AG09319 (cell line): Measurements from ENCODE around the gene DNAH7.
A peak's percentile ranks its signal among the peaks of the same experiment; 100 is the strongest.

ENCODE experiments used
- DNase-seq: peaks from one replicate; pipeline ENCODE4 v3.0.0-alpha.2; 2010; ENCODE audit warnings: low read depth; ENCODE audit errors: extremely low read depth
- CTCF ChIP-seq: IDR thresholded peaks from 2 replicates; pipeline ENCODE4 v1.5.1; 2011; ENCODE audit warnings: low read depth, mild to moderate bottlenecking, inconsistent platforms, low read length, moderate library complexity

DNAH7 gene

DNA sequence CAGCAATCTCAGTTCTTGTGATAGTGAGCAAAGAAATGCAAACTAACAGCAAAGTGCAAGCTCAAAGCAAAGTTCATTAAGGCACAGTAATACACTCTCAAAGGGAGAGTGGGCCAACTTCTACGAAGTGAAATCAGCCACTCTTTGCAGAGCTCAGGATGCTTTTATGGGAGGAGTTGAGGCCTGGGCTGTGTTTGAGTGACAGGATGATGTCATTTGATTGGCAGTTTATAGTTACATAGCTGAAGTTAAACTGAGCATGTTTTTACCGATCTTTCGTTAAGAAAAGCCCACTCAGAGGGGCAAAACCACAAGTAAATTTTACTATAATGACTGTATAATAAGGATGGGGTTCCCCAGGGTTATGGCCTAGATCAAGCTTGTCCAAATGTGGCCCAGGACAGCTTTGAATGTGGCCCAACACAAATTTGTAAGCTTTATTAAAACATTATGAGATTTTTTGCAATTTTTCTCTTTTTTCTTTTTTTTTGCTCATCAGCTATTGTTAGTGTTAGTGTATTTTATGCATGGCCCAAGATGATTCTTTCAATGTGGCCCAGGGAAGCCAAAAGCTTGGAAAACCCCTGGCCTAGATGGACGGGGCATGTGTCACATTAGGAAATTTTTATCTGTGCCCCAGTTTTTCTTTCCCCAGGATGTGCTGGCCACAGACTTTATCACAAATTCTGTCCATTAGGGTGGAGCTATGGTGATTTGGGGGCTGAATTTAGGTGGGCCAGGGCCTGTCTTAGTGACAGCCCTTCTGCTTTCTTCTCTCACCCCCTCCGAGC lies 8.3 kb upstream of the DNAH7 start:
- TF ChIP-seq CTCF: no peak
- no peak for DNase-seq

- no peak for DNase-seq
- TF ChIP-seq CTCF: no peak
Observed at GRCh38 chr2:196075196-196075595, 6.6 kb upstream of the DNAH7 start.

DNA sequence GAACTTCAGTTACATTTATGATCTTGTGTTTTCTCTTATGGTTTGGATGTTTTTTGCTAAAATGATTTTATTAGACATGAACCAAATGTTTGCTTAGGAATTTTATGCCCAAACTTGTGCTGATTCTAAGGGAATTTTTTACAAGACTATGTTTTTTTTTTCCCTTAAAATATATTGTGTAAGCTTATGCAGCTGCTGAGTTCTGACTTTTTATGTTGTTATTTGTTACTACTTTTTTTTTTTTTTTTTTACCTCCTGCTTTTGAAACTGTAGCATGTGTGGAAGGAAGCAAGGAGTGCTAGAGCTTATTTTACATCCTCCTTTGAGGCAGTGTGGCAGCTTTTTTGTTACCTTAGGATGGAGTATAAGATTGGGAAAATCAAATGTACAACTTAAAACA lies 6.0 kb upstream of the DNAH7 start:
- no peak for TF ChIP-seq CTCF
- no peak for DNase-seq

DNA sequence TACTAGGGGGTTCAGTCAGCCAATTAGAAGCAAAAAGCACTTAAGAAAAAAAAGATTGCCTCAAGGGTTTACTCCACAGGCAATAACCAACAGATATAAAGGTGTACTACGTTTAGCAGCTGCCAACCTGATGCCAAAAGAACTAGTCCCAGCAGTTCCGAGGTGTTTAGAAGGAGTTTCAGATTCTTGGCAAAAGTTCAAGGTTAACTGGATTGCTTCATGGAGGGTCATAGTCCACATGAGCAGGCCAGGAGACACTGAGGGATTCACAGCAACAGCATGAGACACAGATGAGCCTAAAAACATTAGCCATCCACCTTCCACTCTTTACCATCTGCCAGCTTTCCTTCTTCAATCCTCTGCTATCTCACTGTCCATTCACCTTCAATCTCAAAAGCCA lies 4.9 kb upstream of the DNAH7 start:
- no peak for DNase-seq

DNA sequence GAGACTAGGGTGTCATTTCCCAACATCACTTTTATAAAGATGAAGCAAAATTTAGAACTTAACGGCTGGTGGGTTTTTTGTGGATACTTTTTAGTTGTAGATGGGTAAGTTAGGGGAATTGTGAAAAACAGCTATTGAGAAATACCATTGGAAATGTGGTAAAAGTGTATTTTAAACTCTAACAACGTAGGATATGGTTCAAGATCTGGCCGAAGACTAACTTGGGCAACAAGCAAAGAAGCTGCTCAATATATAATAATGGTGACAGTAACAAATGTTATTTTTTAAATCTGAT lies 1.6 kb downstream of the DNAH7 start:
- no peak for TF ChIP-seq CTCF
- DNase-seq: no peak

More for the DNA sequence above, 4.9 kb upstream of the DNAH7 start:
- TF ChIP-seq CTCF: no peak

DNA sequence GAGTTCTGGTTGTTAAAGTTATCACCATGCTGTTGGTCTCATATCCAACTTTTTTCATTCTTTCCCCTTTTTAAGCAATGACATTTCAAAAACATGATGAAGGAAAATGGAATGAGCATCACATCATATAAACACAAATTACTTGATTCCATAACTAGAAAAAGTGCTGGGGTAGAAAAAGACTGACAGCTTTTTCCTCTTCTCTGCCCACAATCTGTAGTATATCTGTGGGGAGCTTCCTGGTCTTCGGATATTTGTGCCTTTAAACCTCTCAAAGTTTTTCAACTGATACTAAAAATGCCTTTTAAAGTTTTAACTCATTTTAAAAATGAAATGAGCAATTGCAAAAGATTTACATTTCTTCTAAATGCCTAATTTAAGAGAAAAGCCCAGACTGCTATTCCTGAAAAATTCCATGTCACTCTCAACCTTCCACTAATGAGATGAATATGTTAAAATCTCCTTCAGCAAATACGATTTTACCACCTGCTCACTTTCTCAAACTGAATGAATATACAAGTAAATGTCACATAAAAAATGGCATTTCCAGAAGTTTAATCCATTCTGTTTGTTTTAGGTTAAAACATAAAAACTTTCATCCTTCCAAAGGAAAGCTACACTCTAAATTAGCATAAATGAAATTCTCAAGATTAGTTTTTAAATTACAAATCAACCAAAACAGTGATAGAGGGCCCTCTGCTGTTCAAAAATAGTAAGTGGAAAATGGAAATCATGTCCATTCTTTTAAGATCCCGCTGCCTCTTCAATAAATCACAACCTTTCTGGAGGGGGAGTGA lies 2.1 kb downstream of the DNAH7 start:
- DNase-seq: no peak
- TF ChIP-seq CTCF: peak; percentile 62

GRCh38 chr2:196063773-196064172 lies 4.9 kb downstream of the DNAH7 start:
- TF ChIP-seq CTCF: no peak
- no peak for DNase-seq
